ENCODE measurements around the gene GABRR2. TPM values are rescaled to one million over a fixed set of nuclear protein-coding genes. Genes with fewer than 3 reads are reported as not detected.

Gene GABRR2
- total RNA-seq, 4 donors from 2014 or later, result 0.27 to 0.62 TPM; not detected in 2

DNA sequence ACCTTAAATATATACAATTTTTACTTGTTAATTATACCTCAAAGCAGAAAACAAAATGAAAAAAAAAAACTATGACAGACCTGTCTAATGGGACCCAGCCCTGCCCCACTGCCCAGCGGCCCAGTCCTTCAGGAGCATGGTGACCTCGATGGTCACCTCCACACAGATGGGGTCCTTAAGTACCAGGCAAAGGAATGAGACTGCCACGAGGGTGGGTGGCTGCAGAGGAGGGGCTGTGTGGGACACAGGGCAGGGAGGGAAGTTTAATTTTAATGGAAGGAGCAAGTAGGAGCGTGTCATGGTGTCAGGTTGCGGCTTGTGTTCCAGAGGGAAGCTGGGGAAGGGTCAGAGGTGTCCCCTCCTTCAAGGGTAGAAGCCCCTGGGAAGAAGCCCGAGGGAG is 28.6 kb downstream of the GABRR2 start:
- TF ChIP-seq, protein P1, sequence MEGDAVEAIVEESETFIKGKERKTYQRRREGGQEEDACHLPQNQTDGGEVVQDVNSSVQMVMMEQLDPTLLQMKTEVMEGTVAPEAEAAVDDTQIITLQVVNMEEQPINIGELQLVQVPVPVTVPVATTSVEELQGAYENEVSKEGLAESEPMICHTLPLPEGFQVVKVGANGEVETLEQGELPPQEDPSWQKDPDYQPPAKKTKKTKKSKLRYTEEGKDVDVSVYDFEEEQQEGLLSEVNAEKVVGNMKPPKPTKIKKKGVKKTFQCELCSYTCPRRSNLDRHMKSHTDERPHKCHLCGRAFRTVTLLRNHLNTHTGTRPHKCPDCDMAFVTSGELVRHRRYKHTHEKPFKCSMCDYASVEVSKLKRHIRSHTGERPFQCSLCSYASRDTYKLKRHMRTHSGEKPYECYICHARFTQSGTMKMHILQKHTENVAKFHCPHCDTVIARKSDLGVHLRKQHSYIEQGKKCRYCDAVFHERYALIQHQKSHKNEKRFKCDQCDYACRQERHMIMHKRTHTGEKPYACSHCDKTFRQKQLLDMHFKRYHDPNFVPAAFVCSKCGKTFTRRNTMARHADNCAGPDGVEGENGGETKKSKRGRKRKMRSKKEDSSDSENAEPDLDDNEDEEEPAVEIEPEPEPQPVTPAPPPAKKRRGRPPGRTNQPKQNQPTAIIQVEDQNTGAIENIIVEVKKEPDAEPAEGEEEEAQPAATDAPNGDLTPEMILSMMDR (IDR thresholded peaks at IDR 0.05), result no peak
- TF ChIP-seq POLR2A (IDR thresholded peaks at IDR 0.05), result no peak
- peak in 1 of 2 donors; percentile 64 for DNase-seq (ENCODE audit: low spot score in 2 of 2)
- WGBS, 2 donors, result 73 to 75% methylated on average over 6 of the region's 6 CpGs
- H3K4me3 ChIP-seq (ENCODE audit: low read depth, poor library complexity, severe bottlenecking), result no peak overlapping the region
- intact Hi-C loops (cut with DNase I; ENCODE audit: low total_unique reads), result no loop called here

DNA sequence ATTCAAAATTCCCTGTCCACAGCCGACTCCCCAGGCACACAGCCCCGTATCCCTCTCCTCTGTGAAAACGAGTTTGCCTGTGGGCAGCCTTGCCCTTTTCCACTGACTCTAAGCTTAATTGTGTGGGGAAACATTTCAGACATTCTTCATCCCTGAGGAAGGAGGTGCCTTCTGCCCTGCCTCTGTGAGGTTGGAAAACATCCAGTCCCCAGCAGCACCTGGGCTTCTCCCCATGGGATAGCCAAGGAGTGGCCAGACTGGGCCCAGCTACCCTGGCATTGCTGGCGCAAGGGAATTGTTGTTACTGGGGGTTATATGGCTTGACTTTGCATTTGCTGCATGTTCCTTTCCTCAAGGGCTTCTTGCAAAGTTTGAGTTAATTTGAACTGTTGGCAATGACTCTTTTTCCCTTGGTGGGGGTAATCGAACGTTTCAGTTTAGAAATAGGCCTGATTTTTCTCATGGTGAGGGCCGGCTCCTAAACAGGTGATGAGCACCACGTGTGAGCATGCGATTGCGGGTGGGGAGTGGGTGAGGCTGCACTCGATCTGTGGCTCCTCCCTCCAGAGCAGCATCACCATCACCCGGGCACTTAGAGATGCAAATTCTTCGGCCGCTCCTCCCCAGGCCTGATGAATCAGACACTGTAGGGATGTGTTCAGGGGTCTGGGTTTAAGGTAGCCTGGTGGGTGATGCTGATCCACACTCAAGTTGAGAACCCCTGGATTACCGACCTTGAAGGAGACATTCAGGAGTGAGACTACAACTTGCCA is 29.9 kb downstream of the GABRR2 start:
- peak in 1 of 2 donors; percentile 77 for DNase-seq (ENCODE audit: low spot score in 2 of 2)
- H3K4me3 ChIP-seq (ENCODE audit: low read depth, poor library complexity, severe bottlenecking), result no peak overlapping the region
- WGBS, 2 donors, result 77 to 78% methylated on average over 15 of the region's 15 CpGs
- TF ChIP-seq, protein P1 (IDR thresholded peaks at IDR 0.05), result no peak
- TF ChIP-seq POLR2A (IDR thresholded peaks at IDR 0.05), result no peak
- intact Hi-C loops (cut with DNase I; ENCODE audit: low total_unique reads), result no loop called here

DNA sequence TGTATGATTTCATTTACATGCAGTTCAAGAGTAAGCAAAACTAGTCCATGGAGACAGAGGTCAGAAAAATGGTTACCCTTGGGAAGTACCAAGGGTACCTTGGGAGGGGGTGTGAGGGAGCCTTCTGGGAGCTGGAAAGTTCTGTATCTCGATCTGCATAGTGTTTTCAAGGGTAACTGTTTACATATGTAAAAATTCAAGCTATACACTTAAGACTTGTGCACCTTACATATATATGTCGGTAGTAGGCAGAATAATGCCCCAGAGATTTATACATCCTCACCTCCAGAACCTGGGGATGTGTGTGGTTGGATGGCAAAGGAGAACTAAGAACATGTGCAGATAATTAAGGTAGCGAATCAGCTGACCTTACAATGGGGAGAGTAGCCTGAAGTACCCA is 31.0 kb downstream of the GABRR2 start:
- TF ChIP-seq POLR2A (IDR thresholded peaks at IDR 0.05), result no peak
- TF ChIP-seq, protein P1 (IDR thresholded peaks at IDR 0.05), result no peak
- 82 to 90% methylated on average over 3 of the region's 3 CpGs for WGBS, 2 donors
- peak in 1 of 2 donors; percentile 49 for DNase-seq (ENCODE audit: low spot score in 2 of 2)
- H3K4me3 ChIP-seq (ENCODE audit: low read depth, poor library complexity, severe bottlenecking), result no peak overlapping the region
- intact Hi-C loops (cut with DNase I; ENCODE audit: low total_unique reads), result no loop called here

DNA sequence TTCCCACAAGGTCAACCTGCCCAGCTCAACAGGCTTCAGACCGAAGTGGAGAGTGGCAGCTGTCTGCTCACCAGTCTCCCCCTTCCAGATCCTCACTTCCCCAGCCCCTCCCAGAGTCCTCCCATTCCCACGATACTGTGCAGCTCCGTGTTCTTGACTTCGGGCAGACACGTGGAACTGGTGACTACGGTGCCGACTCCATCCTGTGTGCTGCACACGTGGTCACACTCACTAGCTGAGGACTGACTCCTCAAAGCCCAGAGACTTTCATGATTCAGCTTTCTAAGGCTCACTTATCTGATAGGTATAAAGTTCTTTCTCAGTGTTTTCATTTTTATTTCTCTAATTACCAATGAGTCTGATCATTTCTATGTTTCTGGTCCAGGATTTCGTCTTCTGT is 32.4 kb downstream of the GABRR2 start:
- TF ChIP-seq, protein P1 (IDR thresholded peaks at IDR 0.05), result no peak
- TF ChIP-seq POLR2A (IDR thresholded peaks at IDR 0.05), result no peak
- DNase-seq (ENCODE audit: low spot score in 2 of 2), result peak in 1 of 2 donors; percentile 78
- WGBS, 2 donors, result 84 to 94% methylated on average over 9 of the region's 9 CpGs
- intact Hi-C loops (cut with DNase I; ENCODE audit: low total_unique reads), result no loop called here
- H3K4me3 ChIP-seq (ENCODE audit: low read depth, poor library complexity, severe bottlenecking), result no peak overlapping the region

DNA sequence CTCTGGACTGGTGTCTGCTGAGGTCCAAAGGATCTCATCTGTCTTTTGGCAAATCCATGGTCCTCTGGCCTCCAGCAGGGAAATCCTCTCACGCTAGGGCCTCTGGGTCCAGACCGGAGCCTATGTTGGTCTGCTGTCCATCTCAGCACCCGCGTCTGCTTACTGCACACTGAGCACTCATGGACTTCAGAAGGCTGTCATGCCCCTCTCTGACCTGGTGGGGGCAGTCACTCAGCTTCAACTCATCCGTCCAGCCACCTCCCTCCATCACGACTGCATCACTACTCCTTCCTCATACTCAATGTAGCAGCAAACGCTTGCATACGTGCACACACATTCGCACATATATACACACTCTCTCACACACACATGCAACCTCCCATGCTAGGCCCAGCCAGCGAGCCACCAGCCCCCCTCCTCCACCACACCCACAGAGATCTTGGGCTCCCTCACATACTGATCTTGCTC is 33.3 kb downstream of the GABRR2 start:
- TF ChIP-seq, protein P1 (IDR thresholded peaks at IDR 0.05), result no peak
- TF ChIP-seq POLR2A (IDR thresholded peaks at IDR 0.05), result no peak
- no peak overlapping the region for H3K4me3 ChIP-seq (ENCODE audit: low read depth, poor library complexity, severe bottlenecking)
- WGBS, 2 donors, result 79 to 86% methylated on average over 10 of the region's 10 CpGs
- intact Hi-C loops (cut with DNase I; ENCODE audit: low total_unique reads), result no loop called here
- DNase-seq (ENCODE audit: low spot score in 2 of 2), result peak in 1 of 2 donors; percentile 10

Measured in lower leg skin (tissue), 4 donors.